HG03064 (cell line): ENCODE data around the gene ALLC.

ENCODE experiments used
- ATAC-seq: cut with Tn5 transposase; IDR thresholded peaks from one replicate; pipeline ENCODE4 v1.9.1; 2021; ENCODE audit warnings: low read depth; ENCODE audit not compliant: unreplicated experiment

ALLC gene

GRCh38 chr2:3674066-3674845 lies 16.3 kb downstream of the ALLC start:
- no peak for ATAC-seq

DNA sequence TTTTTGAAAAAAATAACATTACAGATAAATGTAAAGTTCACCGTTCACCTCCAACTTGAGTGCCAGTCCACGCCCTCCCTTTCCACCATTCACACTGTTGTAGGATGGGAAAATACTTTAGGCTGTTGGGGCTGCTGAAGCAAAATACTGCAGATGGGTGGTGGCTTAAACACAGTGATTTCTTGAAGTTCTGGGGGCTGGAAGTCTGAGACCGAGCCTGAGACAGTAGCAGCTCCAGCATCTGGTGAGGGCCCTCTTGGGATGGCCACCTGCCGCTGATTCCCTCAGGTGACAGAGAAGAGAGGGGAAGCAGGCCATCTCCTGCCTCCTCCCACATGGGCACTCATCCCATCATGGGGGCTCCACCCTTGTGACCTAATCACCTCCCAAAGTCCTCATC lies 17.7 kb downstream of the ALLC start:
- no peak for ATAC-seq

DNA sequence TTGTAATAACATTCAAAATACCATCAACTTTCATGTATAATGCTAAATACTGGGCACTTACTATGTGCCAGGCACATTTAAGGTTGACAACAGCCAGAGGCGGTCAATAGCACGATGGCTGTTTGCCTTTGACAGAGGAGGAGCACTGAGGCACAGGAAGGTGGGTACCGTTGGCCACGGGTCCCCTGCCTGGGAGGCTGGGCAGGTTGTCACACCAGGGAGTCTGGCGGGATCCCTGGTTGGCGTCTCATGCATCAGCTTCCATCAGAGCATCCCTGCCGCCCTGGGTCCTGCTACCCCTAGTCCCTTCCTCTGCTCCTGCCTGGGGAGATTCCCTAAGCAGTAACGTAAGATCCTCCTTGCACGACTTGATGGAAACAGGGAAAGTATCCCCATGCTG lies 19.4 kb downstream of the ALLC start:
- no peak for ATAC-seq

- ATAC-seq: no peak
These were observed 20.2 kb downstream of the ALLC start for GRCh38 chr2:3678212-3678611.

DNA sequence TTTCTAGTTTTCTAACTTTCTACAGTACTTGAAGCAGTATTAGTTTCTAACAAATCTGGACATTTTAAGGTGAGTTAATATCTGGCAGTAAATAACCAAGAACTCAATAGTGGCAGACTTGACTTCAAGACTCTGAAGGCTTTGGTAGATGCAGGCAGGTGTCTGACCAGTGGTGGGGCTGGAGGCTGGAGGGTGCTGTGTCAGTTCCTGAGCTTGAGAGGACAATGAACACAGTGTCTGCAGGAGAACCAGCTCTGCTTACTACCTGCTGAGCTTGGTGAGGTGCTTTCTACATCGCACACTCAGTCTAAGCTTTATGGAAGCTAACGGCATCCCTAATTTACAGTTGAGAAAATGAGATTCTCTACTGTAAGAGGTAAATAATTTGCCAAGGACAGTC lies 21.2 kb downstream of the ALLC start:
- no peak for ATAC-seq

GRCh38 chr2:3679616-3680393 lies 21.8 kb downstream of the ALLC start:
- ATAC-seq: no peak

- no peak for ATAC-seq
These were observed 22.7 kb downstream of the ALLC start for GRCh38 chr2:3680548-3681345.

- no peak for ATAC-seq
These were observed 23.6 kb downstream of the ALLC start for GRCh38 chr2:3681625-3682024.

DNA sequence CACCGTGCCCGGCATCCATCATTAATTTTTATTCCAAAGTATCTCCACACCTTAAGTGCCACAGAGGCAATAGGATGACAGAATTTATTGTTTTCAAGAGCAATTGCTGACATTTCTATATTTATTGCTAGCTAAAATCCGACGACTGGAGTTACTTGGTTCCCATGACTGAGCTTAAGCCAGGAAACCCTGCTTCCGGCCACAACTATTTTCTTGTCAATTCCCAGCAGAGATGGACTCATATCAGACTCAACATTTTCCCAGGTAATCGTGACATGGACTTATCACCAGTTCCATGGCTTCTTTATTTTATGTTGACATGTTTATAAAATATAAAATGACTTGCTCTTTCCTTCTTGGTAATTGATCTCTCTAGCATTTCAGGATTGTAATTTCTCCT lies 24.8 kb downstream of the ALLC start:
- ATAC-seq: no peak

GRCh38 chr2:3683748-3684454 lies 25.9 kb downstream of the ALLC start:
- ATAC-seq: no peak

DNA sequence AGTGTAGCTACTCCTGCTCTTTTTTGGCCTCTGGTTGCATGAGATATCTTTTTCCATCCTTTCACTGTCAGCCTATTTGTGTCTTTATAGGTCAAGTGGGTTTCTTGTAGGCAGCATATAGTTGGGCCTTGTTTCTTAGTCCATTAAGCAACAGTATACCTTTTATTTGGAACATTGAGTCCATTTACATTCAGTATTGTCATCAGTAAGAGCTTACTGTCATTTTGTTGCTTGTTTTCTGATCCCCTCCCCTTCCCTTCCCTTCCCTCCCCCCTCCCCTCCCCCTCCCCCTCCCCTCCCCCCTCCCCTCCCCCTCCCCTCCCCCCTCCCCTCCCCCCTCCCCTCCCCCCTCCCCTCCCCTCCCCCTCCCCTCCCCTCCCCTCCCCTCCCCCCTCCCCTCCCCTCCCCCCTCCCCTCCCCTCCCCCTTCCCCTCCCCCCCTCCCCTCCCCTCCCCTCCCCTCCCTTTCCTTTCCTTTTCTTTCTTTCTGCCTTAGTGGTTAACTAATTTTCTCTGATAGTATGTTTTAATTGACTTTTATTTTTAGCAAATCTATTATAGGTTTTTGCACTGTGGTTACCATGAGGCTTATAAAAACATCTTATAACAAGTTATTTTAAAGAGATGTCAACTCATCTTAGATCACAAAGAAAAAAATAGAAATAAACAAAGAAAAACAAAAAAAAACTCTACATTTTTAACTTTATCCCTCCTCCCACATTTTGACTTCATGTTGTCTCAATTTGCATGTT lies 32.2 kb downstream of the ALLC start:
- ATAC-seq: no peak

DNA sequence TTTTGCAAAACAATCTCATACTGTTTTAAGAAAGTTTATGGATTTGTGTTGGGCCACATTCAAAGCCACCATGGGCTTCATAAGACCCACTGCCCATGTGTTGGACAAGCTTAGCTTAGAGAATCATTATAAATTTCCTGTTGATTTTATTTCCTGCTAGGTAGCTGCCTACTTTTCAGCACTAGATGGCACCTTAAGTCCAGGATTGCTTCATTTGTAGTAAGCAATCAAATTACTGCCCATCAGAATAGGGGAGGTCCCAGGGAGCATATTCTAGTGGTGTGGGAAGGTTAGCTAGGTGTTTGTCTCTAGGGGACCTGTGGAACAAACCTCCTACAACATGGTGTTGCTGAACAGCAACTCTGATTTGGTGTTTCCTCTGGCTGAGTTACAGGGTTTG lies 34.4 kb downstream of the ALLC start:
- no peak for ATAC-seq

GRCh38 chr2:3696545-3696944 lies 38.5 kb downstream of the ALLC start:
- ATAC-seq: no peak

DNA sequence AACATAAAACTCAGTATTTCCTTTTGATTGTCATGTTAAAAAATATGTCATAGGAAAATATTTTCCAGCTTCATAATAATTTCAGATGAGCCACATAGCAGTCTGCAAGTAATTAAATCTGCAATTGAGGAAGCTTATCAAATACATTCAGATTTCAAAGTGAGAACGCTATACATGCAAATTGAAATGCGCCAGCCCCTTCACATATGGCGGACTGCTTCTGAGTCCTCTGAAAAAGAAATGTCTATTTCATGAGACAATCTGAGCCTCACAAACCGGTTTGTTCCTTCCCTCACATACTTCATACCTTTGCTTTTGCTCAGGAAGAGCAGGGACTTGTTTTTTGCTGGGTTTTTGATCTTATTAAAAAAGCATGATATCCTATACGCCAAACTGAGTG lies 43.1 kb downstream of the ALLC start:
- ATAC-seq: no peak

DNA sequence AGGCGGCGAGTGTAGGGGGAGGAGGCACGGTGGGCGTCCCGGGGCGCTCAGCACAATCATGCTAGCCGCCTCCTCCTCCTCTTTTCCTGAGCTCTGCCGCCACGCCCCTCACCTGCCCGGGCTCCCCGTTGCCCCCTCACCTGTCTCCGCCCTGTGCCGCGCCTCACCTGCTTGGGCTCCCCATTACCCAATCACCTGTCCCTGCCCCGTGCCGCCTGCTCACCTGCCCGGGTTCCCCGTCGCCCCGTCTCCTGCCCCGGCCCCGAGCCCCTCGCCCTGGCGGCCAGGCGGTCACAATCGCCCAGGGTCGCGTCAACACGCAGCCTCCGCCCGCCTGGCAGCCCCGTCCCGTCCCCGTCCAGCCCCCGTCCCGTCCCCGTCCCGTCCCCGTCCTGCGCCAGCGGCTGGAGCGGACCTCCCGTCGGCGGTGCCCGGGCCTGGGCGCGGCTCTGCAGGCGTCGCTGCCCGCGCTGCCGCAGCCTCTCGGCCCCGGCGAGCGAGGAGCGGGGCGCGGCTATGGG lies 45.3 kb downstream of the ALLC start, which contains the start of gene DCDC2C:
TSS of gene DCDC2C (plus strand) at position 340 of the 521 bp plus-strand sequence. CDS start at position 517, 177 bp downstream.
- no peak for ATAC-seq

- ATAC-seq: no peak
These were observed 45.9 kb downstream of the ALLC start for GRCh38 chr2:3703757-3704355.

DNA sequence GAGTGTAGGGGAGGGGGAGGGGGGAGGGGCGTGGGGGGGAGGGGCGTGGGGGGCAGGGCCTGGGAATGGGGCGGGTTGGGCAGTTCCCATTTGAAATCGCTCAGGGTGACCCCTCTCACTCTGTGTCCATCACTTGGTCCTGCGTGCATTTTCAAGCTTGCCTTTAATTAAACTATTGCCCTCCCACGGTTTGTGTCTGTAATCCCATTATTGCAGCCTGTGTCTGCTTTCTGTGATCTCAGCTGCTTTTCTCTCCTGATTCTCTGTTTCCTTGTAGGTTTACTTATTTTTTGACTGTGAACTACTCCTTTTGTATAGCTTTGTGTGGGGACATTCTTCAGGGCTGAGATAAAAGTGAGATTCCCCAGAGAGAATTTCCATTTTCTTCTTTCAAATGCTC lies 46.7 kb downstream of the ALLC start:
- ATAC-seq: no peak

GRCh38 chr2:3705782-3706181 lies 47.8 kb downstream of the ALLC start:
- ATAC-seq: no peak

- ATAC-seq: no peak
These were observed 48.9 kb downstream of the ALLC start for GRCh38 chr2:3706892-3707291.
